GM23338 (cell line): ENCODE measurements around the gene TDP2.

Experiments used
- CREB1 ChIP-seq: fragments of 250-450 bp; sonication (Bioruptor Pico); IDR thresholded peaks from 2 replicates; pipeline ENCODE4 v1.5.0; 2020; ENCODE audit warnings: low read depth, mild to moderate bottlenecking, moderate library complexity
- CTCF ChIP-seq, 2 experiments: fragments of 200-600 bp in 1 of 2; sonication (generic) in 1 of 2; conservative IDR thresholded peaks; 2 replicates each; pipeline versions ENCODE4 v1.5.1 to v1.6.1; 2016 to 2017; ENCODE audit warnings: antibody characterized with exemption in 2 of 2, low read depth in 2 of 2, mild to moderate bottlenecking in 2 of 2, moderate library complexity in 1 of 2
- EZH2 ChIP-seq: fragments of 200-600 bp; sonication (generic); IDR thresholded peaks from one replicate; pipeline ENCODE4 v1.8.0; 2017; ENCODE audit warnings: antibody characterized with exemption, mild to moderate bottlenecking, low read depth; ENCODE audit not compliant: unreplicated experiment
- EZH2phosphoT487 ChIP-seq: fragments of 200-600 bp; sonication (generic); IDR thresholded peaks from one replicate; pipeline ENCODE4 v1.8.1; 2018; ENCODE audit warnings: antibody characterized with exemption; ENCODE audit not compliant: unreplicated experiment
- JUNB ChIP-seq: IDR thresholded peaks from one replicate; pipeline ENCODE4 v1.6.1; 2016; ENCODE audit warnings: antibody characterized with exemption; ENCODE audit not compliant: unreplicated experiment
- REST ChIP-seq: IDR thresholded peaks from one replicate; pipeline ENCODE4 v1.6.1; 2018; ENCODE audit warnings: antibody characterized with exemption; ENCODE audit not compliant: unreplicated experiment
- STAT1 ChIP-seq: IDR thresholded peaks from one replicate; pipeline ENCODE4 v1.6.1; 2016; ENCODE audit warnings: antibody characterized with exemption; ENCODE audit not compliant: unreplicated experiment
- ZNF462 ChIP-seq: fragments of 250-450 bp; sonication (Bioruptor Pico); IDR thresholded peaks from 2 replicates; pipeline ENCODE4 v1.5.0; 2020; ENCODE audit warnings: mild to moderate bottlenecking, moderate library complexity

- TF ChIP-seq CTCF (conservative IDR thresholded peaks at IDR 0.05; ENCODE audit: low read depth in 2 of 2) = no peak
- TF ChIP-seq EZH2 = no peak
- no peak for TF ChIP-seq REST
- TF ChIP-seq JUNB = no peak
- no peak for TF ChIP-seq STAT1
- no peak for TF ChIP-seq EZH2phosphoT487
- no peak for TF ChIP-seq CREB1
- TF ChIP-seq ZNF462 (CRISPR knock-in tag) = no peak
Measured at GRCh38 chr6:24709014-24709711, 42.5 kb upstream of the TDP2 start.
